Transverse colon (tissue), 4 donors: ENCODE data around the gene EQTN. TPM values are rescaled to one million over a fixed set of nuclear protein-coding genes. Genes with fewer than 3 reads are reported as not detected.

Source experiments
- total RNA-seq, 4 donors: library from RNA; depleted of rRNA; stranded (reverse); fragments of >200 nt; gene quantifications; one replicate each; pipeline ENCODE4 v1.1.0, GENCODE V29; 2016

EQTN gene
- total RNA-seq, 4 donors from 2014 or later = 0.64 to 1.1 TPM; not detected in 2

Other genes with a start within 250 kb of the EQTN start
- gene TEK, start 187.9 kb downstream of the EQTN start, total RNA-seq = 1 to 10 TPM; 1.5 to 4.0 (median 3.0) TPM
- not detected for gene IFNK, start 227.1 kb upstream of the EQTN start, total RNA-seq
- 10 to 100 TPM; 18.3 to 39.7 (median 29.1) TPM for gene MOB3B, start 232.7 kb upstream of the EQTN start, total RNA-seq